Measurements from ENCODE around the gene SHISA7.
"Not testable (repeated sequence)": the region's sequence is repeated elsewhere in the genome, so short reads cannot be mapped to it uniquely, and the experiment has no call there.

SHISA7 gene

GRCh38 chr19:55410168-55410567, 32.9 kb downstream of the SHISA7 start:
- FAIRE-seq (no peak), DNase-seq (ENCODE audit: insufficient read length, low spot score) (no peak)
- no peak for TF ChIP-seq POLR2A (IDR thresholded peaks at IDR 0.05; ENCODE audit: low read depth, low read length)

- FAIRE-seq; DNase-seq (ENCODE audit: insufficient read length, low spot score): not testable (repeated sequence)
Observed at GRCh38 chr19:55409179-55409578, 33.9 kb downstream of the SHISA7 start.

- DNase-seq (ENCODE audit: insufficient read length, low spot score) = no peak
- TF ChIP-seq POLR2A (IDR thresholded peaks at IDR 0.05; ENCODE audit: low read depth, low read length) = no peak; the same call in 1 of the 2 replicates
- no peak for FAIRE-seq
Observed at GRCh38 chr19:55408533-55408872, 34.6 kb downstream of the SHISA7 start.

GRCh38 chr19:55407800-55408532, 35.1 kb downstream of the SHISA7 start:
- no peak; the same call in 1 of the 2 replicates for TF ChIP-seq POLR2A (IDR thresholded peaks at IDR 0.05; ENCODE audit: low read depth, low read length)
- peak; percentile 50 for FAIRE-seq

GRCh38 chr19:55407550-55407799, 35.6 kb downstream of the SHISA7 start, which contains the start of gene UBE2S:
UBE2S (minus strand) TSS chr19:55407788; CDS start chr19:55407589, 199 bp downstream.
- not testable (repeated sequence) for DNase-seq (ENCODE audit: insufficient read length, low spot score); FAIRE-seq
- TF ChIP-seq POLR2A (IDR thresholded peaks at IDR 0.05; ENCODE audit: low read depth, low read length) = peak; percentile 100

More at GRCh38 chr19:55407800-55408532, 35.1 kb downstream of the SHISA7 start:
- DNase-seq (ENCODE audit: insufficient read length, low spot score) = peak; percentile 100

GRCh38 chr19:55406826-55407549, 36.1 kb downstream of the SHISA7 start:
- no peak for DNase-seq (ENCODE audit: insufficient read length, low spot score)
- no peak for FAIRE-seq
- no peak for TF ChIP-seq POLR2A (IDR thresholded peaks at IDR 0.05; ENCODE audit: low read depth, low read length)

- no peak for TF ChIP-seq POLR2A (IDR thresholded peaks at IDR 0.05; ENCODE audit: low read depth, low read length)
- FAIRE-seq (no peak), DNase-seq (ENCODE audit: insufficient read length, low spot score) (no peak)
Observed at GRCh38 chr19:55406091-55406825, 36.8 kb downstream of the SHISA7 start.

- FAIRE-seq (no peak), DNase-seq (ENCODE audit: insufficient read length, low spot score) (no peak)
- no peak for TF ChIP-seq POLR2A (IDR thresholded peaks at IDR 0.05; ENCODE audit: low read depth, low read length)
Observed at GRCh38 chr19:55405638-55406037, 37.5 kb downstream of the SHISA7 start.

GRCh38 chr19:55402509-55402908, 40.6 kb downstream of the SHISA7 start:
- TF ChIP-seq POLR2A (IDR thresholded peaks at IDR 0.05; ENCODE audit: low read depth, low read length) = no peak
- FAIRE-seq = no peak
- DNase-seq (ENCODE audit: insufficient read length, low spot score) = no peak

GRCh38 chr19:55401390-55401789, 41.7 kb downstream of the SHISA7 start:
- FAIRE-seq; DNase-seq (ENCODE audit: insufficient read length, low spot score): not testable (repeated sequence)

GRCh38 chr19:55400281-55401087, 42.6 kb downstream of the SHISA7 start:
- no peak for FAIRE-seq
- DNase-seq (ENCODE audit: insufficient read length, low spot score) = no peak
- no peak for TF ChIP-seq POLR2A (IDR thresholded peaks at IDR 0.05; ENCODE audit: low read depth, low read length)

GRCh38 chr19:55398200-55398925, 44.7 kb downstream of the SHISA7 start:
- DNase-seq (ENCODE audit: insufficient read length, low spot score) = no peak
- FAIRE-seq = no peak
- TF ChIP-seq POLR2A (IDR thresholded peaks at IDR 0.05; ENCODE audit: low read depth, low read length) = no peak
